ENCODE results near the gene DBH. TPM values are rescaled to one million over a fixed set of nuclear protein-coding genes. Genes with fewer than 3 reads are reported as not detected.

The DBH gene
- polyA plus RNA-seq, 1 donor (not counting 4 experiments of a cell fraction or from before 2014, with no cell fraction given) = not detected

GRCh38 chr9:133640160-133640559, 4.0 kb downstream of the DBH start:
- FAIRE-seq = no peak
- H3K9me3 ChIP-seq (ENCODE audit: control insufficient read depth, low read depth, low read length) = no peaks in the 10 kb centered on the region
- H3K27ac ChIP-seq (ENCODE audit: control insufficient read depth, insufficient read depth, low read length) = no peak overlapping the region
- H4K20me1 ChIP-seq (ENCODE audit: control insufficient read depth, extremely low read depth, insufficient read depth, low read length) = no peaks in the 10 kb centered on the region
- dilution Hi-C loops (cut with MboI; ENCODE audit: extremely low pct_ligation_motif_present, low sequenced_read_pairs) = no loop called here
- no peak overlapping the region for H2AFZ ChIP-seq (ENCODE audit: control insufficient read depth, low read length)
- peaks cover 2% of the 10 kb centered on the region for H3K27me3 ChIP-seq (ENCODE audit: control insufficient read depth, extremely low read depth, insufficient read depth, low read length)
- DNase-seq (ENCODE audit: low read depth, low spot score) = no peak
- no peak overlapping the region for H3K4me2 ChIP-seq (ENCODE audit: control insufficient read depth, extremely low read depth, insufficient read depth, low read depth, low read length)
- H3K79me2 ChIP-seq (ENCODE audit: control insufficient read depth, insufficient read depth, low read length) = no peaks in the 10 kb centered on the region
- H3K4me3 ChIP-seq (ENCODE audit: control insufficient read depth in 2 of 3, extremely low read depth in 1 of 3, insufficient read depth in 2 of 3, low read depth in 1 of 3, low read length in 3 of 3) = no peak overlapping the region
- H3K9ac ChIP-seq (ENCODE audit: control insufficient read depth, extremely low read depth, insufficient read depth, low read length) = no peak overlapping the region
- H3K36me3 ChIP-seq (ENCODE audit: control insufficient read depth in 2 of 2, extremely low read depth in 1 of 2, insufficient read depth in 2 of 2, low read length in 2 of 2) = no peaks in the 10 kb centered on the region
- TF ChIP-seq, protein P1, sequence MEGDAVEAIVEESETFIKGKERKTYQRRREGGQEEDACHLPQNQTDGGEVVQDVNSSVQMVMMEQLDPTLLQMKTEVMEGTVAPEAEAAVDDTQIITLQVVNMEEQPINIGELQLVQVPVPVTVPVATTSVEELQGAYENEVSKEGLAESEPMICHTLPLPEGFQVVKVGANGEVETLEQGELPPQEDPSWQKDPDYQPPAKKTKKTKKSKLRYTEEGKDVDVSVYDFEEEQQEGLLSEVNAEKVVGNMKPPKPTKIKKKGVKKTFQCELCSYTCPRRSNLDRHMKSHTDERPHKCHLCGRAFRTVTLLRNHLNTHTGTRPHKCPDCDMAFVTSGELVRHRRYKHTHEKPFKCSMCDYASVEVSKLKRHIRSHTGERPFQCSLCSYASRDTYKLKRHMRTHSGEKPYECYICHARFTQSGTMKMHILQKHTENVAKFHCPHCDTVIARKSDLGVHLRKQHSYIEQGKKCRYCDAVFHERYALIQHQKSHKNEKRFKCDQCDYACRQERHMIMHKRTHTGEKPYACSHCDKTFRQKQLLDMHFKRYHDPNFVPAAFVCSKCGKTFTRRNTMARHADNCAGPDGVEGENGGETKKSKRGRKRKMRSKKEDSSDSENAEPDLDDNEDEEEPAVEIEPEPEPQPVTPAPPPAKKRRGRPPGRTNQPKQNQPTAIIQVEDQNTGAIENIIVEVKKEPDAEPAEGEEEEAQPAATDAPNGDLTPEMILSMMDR (optimal IDR thresholded peaks at IDR 0.05 in 1 of 3, IDR thresholded peaks at IDR 0.05 in 1 of 3, conservative IDR thresholded peaks at IDR 0.05 in 1 of 3; ENCODE audit: extremely low read depth in 1 of 3, insufficient read depth in 2 of 3, low read length in 3 of 3) = no peak
- no peak for TF ChIP-seq EZH2 (IDR thresholded peaks at IDR 0.05; ENCODE audit: low read length)
- H3K9me1 ChIP-seq (ENCODE audit: control insufficient read depth, extremely low read depth, insufficient read depth, low read length) = no peaks in the 10 kb centered on the region
- no peaks in the 10 kb centered on the region for H3K4me1 ChIP-seq (ENCODE audit: control insufficient read depth, extremely low read depth, insufficient read depth, low read length)

DNA sequence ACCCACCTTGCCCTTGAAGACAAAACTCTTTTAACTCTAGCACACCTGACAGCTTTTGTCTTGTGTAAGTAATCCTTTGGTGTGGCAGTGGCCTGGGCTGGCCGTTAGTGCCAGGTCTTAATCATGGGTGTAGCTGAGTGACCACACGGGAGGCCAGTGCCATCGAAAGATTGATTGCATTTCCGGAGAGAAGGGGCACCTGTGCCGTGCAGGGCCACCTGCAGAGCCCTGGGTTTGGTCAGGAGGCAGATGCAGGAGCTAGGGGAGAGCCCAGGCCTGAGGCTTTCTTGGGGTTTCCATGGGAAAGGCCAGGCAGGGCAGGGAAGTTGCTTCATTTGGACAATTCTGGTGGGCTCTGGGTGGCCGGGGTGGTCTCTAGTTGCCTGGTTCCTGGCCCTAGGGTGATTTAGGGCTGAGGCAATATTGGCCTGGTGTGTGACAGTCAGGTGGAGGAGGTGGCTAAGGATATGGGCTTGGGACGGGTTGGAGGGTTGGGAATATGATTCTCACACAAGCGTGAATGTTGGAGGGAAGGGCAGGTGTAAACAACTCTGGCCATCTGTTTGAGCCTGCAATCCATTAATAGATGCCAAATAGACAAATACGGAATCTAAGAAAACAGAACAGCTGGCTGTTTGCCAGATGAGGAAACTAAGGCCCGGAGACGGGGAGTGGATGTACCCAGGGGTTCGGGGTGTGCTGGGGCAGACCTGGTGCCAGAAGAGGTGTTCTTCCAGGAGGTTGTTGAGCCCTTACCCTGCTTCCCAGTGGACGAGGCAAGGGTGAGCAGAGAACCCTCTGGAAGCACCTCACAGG, 4.6 kb downstream of the DBH start:
- no peak overlapping the region for H3K4me3 ChIP-seq (ENCODE audit: control insufficient read depth in 2 of 3, extremely low read depth in 1 of 3, insufficient read depth in 2 of 3, low read depth in 1 of 3, low read length in 3 of 3)
- H2AFZ ChIP-seq (ENCODE audit: control insufficient read depth, low read length) = no peak overlapping the region
- no peaks in the 10 kb centered on the region for H4K20me1 ChIP-seq (ENCODE audit: control insufficient read depth, extremely low read depth, insufficient read depth, low read length)
- no peaks in the 10 kb centered on the region for H3K9me1 ChIP-seq (ENCODE audit: control insufficient read depth, extremely low read depth, insufficient read depth, low read length)
- no peak for FAIRE-seq
- no peak overlapping the region for H3K9ac ChIP-seq (ENCODE audit: control insufficient read depth, extremely low read depth, insufficient read depth, low read length)
- dilution Hi-C loops (cut with MboI; ENCODE audit: extremely low pct_ligation_motif_present, low sequenced_read_pairs) = no loop called here
- no peaks in the 10 kb centered on the region for H3K79me2 ChIP-seq (ENCODE audit: control insufficient read depth, insufficient read depth, low read length)
- H3K4me1 ChIP-seq (ENCODE audit: control insufficient read depth, extremely low read depth, insufficient read depth, low read length) = no peaks in the 10 kb centered on the region
- H3K4me2 ChIP-seq (ENCODE audit: control insufficient read depth, extremely low read depth, insufficient read depth, low read depth, low read length) = no peak overlapping the region
- H3K36me3 ChIP-seq (ENCODE audit: control insufficient read depth in 2 of 2, extremely low read depth in 1 of 2, insufficient read depth in 2 of 2, low read length in 2 of 2) = no peaks in the 10 kb centered on the region
- no peaks in the 10 kb centered on the region for H3K9me3 ChIP-seq (ENCODE audit: control insufficient read depth, low read depth, low read length)
- no peak overlapping the region for H3K27ac ChIP-seq (ENCODE audit: control insufficient read depth, insufficient read depth, low read length)
- H3K27me3 ChIP-seq (ENCODE audit: control insufficient read depth, extremely low read depth, insufficient read depth, low read length) = peaks cover 5% of the 10 kb centered on the region
- TF ChIP-seq, protein P1 (optimal IDR thresholded peaks at IDR 0.05 in 1 of 3, IDR thresholded peaks at IDR 0.05 in 1 of 3, conservative IDR thresholded peaks at IDR 0.05 in 1 of 3; ENCODE audit: extremely low read depth in 1 of 3, insufficient read depth in 2 of 3, low read length in 3 of 3) = no peak
- no peak for TF ChIP-seq EZH2 (IDR thresholded peaks at IDR 0.05; ENCODE audit: low read length)
- no peak for DNase-seq (ENCODE audit: low read depth, low spot score)

Data from keratinocyte (primary cell).